Activated naive CD4-positive, alpha-beta T cell treated with anti-CD3 and anti-CD28 coated beads for 36 hours (primary cell): ENCODE data around the gene DIPK1B. TPM values are rescaled to one million over a fixed set of nuclear protein-coding genes. Genes with fewer than 3 reads are reported as not detected.

Source experiments
- CTCF ChIA-PET: fragments of 350-600 bp; sonication (Branson Sonifier 250); formaldehyde crosslinking; loops from one replicate; lab custom pipeline; 2021; ENCODE audit warnings: antibody characterized with exemption; lab: Charles Lee
- DNase-seq: peaks from one replicate; pipeline ENCODE4 v3.0.0-alpha.2; 2020
- H3K27ac Mint-ChIP-seq: one replicate; pipeline ENCODE4 v1.8.0; 2021; ENCODE audit warnings: mild to moderate bottlenecking, mixed read lengths
- H3K27me3 Mint-ChIP-seq: one replicate; pipeline ENCODE4 v1.8.0; 2021; ENCODE audit warnings: low read depth, mixed read lengths
- H3K36me3 Mint-ChIP-seq: one replicate; pipeline ENCODE4 v1.8.0; 2021; ENCODE audit warnings: low read depth, mixed read lengths
- H3K4me1 Mint-ChIP-seq: one replicate; pipeline ENCODE4 v1.8.0; 2021; ENCODE audit warnings: low read depth, mixed read lengths
- H3K4me3 Mint-ChIP-seq: one replicate; pipeline ENCODE4 v1.8.0; 2021; ENCODE audit warnings: mild to moderate bottlenecking, moderate library complexity, mixed read lengths
- H3K9me3 Mint-ChIP-seq: one replicate; pipeline ENCODE4 v1.8.0; 2021; ENCODE audit warnings: mixed read lengths
- intact Hi-C: fragments of 100-400 bp; cut with micrococcal nuclease; formaldehyde crosslinking; loops from one replicate; pipeline ENCODE4 v1.15.1; 2023
- total RNA-seq, 2 experiments: library from RNA; stranded (reverse); gene quantifications; one replicate each; pipeline ENCODE4 v1.2.3, GENCODE V29; 2021

Gene DIPK1B
- total RNA-seq, 2 experiments from 2014 or later, result 0.10 TPM; not detected in 1

- CTCF ChIA-PET, result no interaction called here
- peaks cover 5% of the 10 kb centered on the region for H3K4me1 Mint-ChIP-seq
- H3K27ac Mint-ChIP-seq, result no peak overlapping the region
These were observed 43.2 kb upstream of the DIPK1B start for GRCh38 chr9:136668983-136669790.

GRCh38 chr9:136669791-136670464 is 42.4 kb upstream of the DIPK1B start:
- Mint-ChIP-seq H3K27ac (no peak overlapping the region), H3K4me1 (peaks cover 3% of the 10 kb centered on the region), H3K4me3 (no peak overlapping the region), H3K9me3 (no peaks in the 10 kb centered on the region), H3K27me3 (peaks cover 6% of the 10 kb centered on the region), H3K36me3 (no peaks in the 10 kb centered on the region)
- CTCF ChIA-PET, result no interaction called here
- no peak for DNase-seq
- intact Hi-C loops, result no loop called here

More at GRCh38 chr9:136668983-136669790, 43.2 kb upstream of the DIPK1B start:
- intact Hi-C loops, result no loop called here
- no peaks in the 10 kb centered on the region for H3K36me3 Mint-ChIP-seq
- H3K9me3 Mint-ChIP-seq, result no peaks in the 10 kb centered on the region
- DNase-seq, result no peak
- peaks cover 9% of the 10 kb centered on the region for H3K27me3 Mint-ChIP-seq
- no peak overlapping the region for H3K4me3 Mint-ChIP-seq

- no peak overlapping the region for H3K4me3 Mint-ChIP-seq
- intact Hi-C loops, result no loop called here
- CTCF ChIA-PET, result interaction anchor here (0.5 to 2.2 kb wide), 6 partner anchors 8 to 410 kb away, joined by 3 to 9 read pairs (median 4); partner anchors contain the start of gene EGFL7
- H3K27ac Mint-ChIP-seq, result no peak overlapping the region
- no peaks in the 10 kb centered on the region for H3K4me1 Mint-ChIP-seq
- H3K27me3 Mint-ChIP-seq, result peaks cover 3% of the 10 kb centered on the region
- no peaks in the 10 kb centered on the region for H3K9me3 Mint-ChIP-seq
- DNase-seq, result no peak
- H3K36me3 Mint-ChIP-seq, result no peaks in the 10 kb centered on the region
These were observed 41.7 kb upstream of the DIPK1B start for GRCh38 chr9:136670576-136671253.

GRCh38 chr9:136671254-136671614 is 41.1 kb upstream of the DIPK1B start:
- no peak for DNase-seq
- Mint-ChIP-seq H3K27ac (no peak overlapping the region), H3K4me3 (no peak overlapping the region), H3K9me3 (no peaks in the 10 kb centered on the region), H3K4me1 (no peaks in the 10 kb centered on the region), H3K36me3 (no peaks in the 10 kb centered on the region), H3K27me3 (peaks cover 3% of the 10 kb centered on the region)
- intact Hi-C loops, result no loop called here
- CTCF ChIA-PET, result interaction anchor here (0.5 to 2.2 kb wide), 11 partner anchors 9 to 410 kb away, joined by 3 to 9 read pairs (median 3); partner anchors contain the start of gene EGFL7

- intact Hi-C loops, result no loop called here
- no peak overlapping the region for H3K4me3 Mint-ChIP-seq
- H3K4me1 Mint-ChIP-seq, result no peaks in the 10 kb centered on the region
- no peaks in the 10 kb centered on the region for H3K9me3 Mint-ChIP-seq
- no peaks in the 10 kb centered on the region for H3K36me3 Mint-ChIP-seq
- CTCF ChIA-PET, result interaction anchor here (0.5 to 2.2 kb wide), 13 partner anchors 9 to 410 kb away, joined by 3 to 9 read pairs (median 3); partner anchors contain the start of gene EGFL7
- no peaks in the 10 kb centered on the region for H3K27me3 Mint-ChIP-seq
- H3K27ac Mint-ChIP-seq, result no peak overlapping the region
- DNase-seq, result peak; percentile 38
These were observed 40.5 kb upstream of the DIPK1B start for GRCh38 chr9:136671646-136672430.

GRCh38 chr9:136672431-136673087 is 39.8 kb upstream of the DIPK1B start:
- Mint-ChIP-seq H3K36me3 (no peaks in the 10 kb centered on the region), H3K4me1 (no peaks in the 10 kb centered on the region), H3K27ac (no peak overlapping the region), H3K9me3 (no peaks in the 10 kb centered on the region), H3K27me3 (no peaks in the 10 kb centered on the region), H3K4me3 (no peak overlapping the region)
- DNase-seq, result no peak
- CTCF ChIA-PET, result interaction anchor here (0.7 to 2.2 kb wide), 7 partner anchors 10 to 188 kb away, joined by 3 to 9 read pairs (median 4); partner anchors contain the start of gene EGFL7
- intact Hi-C loops, result no loop called here

- no peak overlapping the region for H3K27ac Mint-ChIP-seq
- no peak for DNase-seq
- no peaks in the 10 kb centered on the region for H3K36me3 Mint-ChIP-seq
- no peaks in the 10 kb centered on the region for H3K9me3 Mint-ChIP-seq
- H3K4me3 Mint-ChIP-seq, result no peak overlapping the region
- H3K27me3 Mint-ChIP-seq, result no peaks in the 10 kb centered on the region
- CTCF ChIA-PET, result interaction anchor here (0.7 to 2.2 kb wide), 3 partner anchors 9 to 189 kb away, joined by 3 to 9 read pairs (median 4); no protein-coding TSS in a partner anchor
- H3K4me1 Mint-ChIP-seq, result no peaks in the 10 kb centered on the region
- intact Hi-C loops, result no loop called here
These were observed 39.0 kb upstream of the DIPK1B start for GRCh38 chr9:136673088-136673974.

- intact Hi-C loops, result no loop called here
- H3K9me3 Mint-ChIP-seq, result no peaks in the 10 kb centered on the region
- DNase-seq, result no peak
- no peak overlapping the region for H3K4me3 Mint-ChIP-seq
- CTCF ChIA-PET, result no interaction called here
- no peaks in the 10 kb centered on the region for H3K27me3 Mint-ChIP-seq
- H3K27ac Mint-ChIP-seq, result no peak overlapping the region
- no peaks in the 10 kb centered on the region for H3K36me3 Mint-ChIP-seq
- H3K4me1 Mint-ChIP-seq, result no peaks in the 10 kb centered on the region
These were observed 38.2 kb upstream of the DIPK1B start for GRCh38 chr9:136673975-136674785.

GRCh38 chr9:136674786-136675349 is 37.5 kb upstream of the DIPK1B start:
- DNase-seq, result no peak
- CTCF ChIA-PET, result no interaction called here
- no peaks in the 10 kb centered on the region for H3K27me3 Mint-ChIP-seq
- intact Hi-C loops, result no loop called here
- no peak overlapping the region for H3K4me3 Mint-ChIP-seq
- no peaks in the 10 kb centered on the region for H3K36me3 Mint-ChIP-seq
- H3K9me3 Mint-ChIP-seq, result no peaks in the 10 kb centered on the region
- H3K27ac Mint-ChIP-seq, result no peak overlapping the region
- H3K4me1 Mint-ChIP-seq, result no peaks in the 10 kb centered on the region
